DMS 273 (cell line): ENCODE data around the gene TMEM217.
"Not testable (repeated sequence)": the region's sequence is repeated elsewhere in the genome, so short reads cannot be mapped to it uniquely, and the experiment has no call there.

ENCODE experiments used
- DNase-seq: peaks from one replicate; lab custom pipeline; 2025; ENCODE audit not compliant: unreplicated experiment; lab: John Stamatoyannopoulos, UW

The TMEM217 gene

GRCh38 chr6:37257634-37258404 lies at the start of gene TMEM217, which contains the start of gene TBC1D22B:
TMEM217 (minus strand) TSS chr6:37258144; CDS start chr6:37219030, 39,114 bp downstream.
TBC1D22B (plus strand) TSS chr6:37257772; CDS start chr6:37257918, 146 bp downstream.
- DNase-seq, result peak; percentile 97

- not testable (repeated sequence) for DNase-seq
Measured at GRCh38 chr6:37307484-37307883, 49.5 kb upstream of the TMEM217 start.

DNA sequence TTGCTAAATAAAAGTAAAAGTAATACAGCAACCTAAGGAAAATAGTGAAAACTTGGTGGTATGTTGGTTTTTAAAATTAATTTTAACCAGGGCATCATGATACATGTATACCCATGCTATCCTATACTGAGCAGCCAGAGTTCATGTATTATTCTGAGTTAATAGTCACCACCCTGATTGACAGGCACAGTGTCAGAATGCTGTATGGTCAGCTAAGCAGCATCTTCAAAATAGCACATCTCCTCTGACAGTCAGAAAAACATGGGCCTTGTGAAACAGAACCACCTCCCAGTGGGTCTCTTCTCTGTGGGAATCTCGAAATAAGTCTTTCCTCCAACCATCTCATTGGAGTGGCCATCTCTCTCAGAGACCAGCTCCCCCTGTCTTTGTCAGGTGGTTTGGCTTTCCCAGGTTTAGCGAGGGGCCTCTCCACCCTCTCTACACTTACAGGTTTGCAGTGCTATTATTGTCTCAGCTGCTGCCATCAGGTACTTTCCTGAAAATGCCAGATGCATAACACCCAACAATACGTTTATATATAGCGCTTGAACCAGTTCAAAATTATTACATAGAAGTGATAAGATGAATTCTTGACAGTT lies 48.8 kb upstream of the TMEM217 start:
- no peak for DNase-seq

GRCh38 chr6:37305841-37306425 lies 48.0 kb upstream of the TMEM217 start:
- DNase-seq, result no peak

GRCh38 chr6:37304766-37305165 lies 46.8 kb upstream of the TMEM217 start:
- no peak for DNase-seq

DNA sequence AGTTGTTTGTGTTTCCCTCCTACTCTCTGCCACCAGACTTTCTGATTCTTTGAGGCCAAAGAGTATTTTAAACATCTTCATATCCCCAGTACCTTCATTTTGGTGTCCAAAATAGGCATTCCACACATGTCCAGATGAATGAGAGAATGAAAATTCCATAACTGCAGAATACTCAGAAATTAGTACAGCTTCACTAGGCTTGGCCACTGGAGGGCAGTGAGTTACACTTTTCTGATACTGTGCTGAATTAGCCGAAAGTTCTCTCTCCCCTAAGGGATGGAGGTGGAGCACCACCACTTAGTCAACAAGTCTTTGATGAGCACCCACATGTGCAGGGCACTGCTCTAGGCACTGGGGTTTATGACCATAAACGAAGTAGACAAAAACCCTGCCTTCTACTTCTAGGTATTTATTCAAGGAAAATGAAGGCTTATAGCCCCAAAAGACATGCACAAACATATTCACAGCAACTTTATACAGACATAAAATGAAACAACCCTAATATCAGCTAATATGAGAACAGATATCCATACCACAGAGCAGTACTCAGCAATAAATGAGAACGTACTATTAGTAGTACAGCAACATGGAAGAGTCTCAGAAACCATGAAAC lies 46.1 kb upstream of the TMEM217 start:
- peak; percentile 64 for DNase-seq

DNA sequence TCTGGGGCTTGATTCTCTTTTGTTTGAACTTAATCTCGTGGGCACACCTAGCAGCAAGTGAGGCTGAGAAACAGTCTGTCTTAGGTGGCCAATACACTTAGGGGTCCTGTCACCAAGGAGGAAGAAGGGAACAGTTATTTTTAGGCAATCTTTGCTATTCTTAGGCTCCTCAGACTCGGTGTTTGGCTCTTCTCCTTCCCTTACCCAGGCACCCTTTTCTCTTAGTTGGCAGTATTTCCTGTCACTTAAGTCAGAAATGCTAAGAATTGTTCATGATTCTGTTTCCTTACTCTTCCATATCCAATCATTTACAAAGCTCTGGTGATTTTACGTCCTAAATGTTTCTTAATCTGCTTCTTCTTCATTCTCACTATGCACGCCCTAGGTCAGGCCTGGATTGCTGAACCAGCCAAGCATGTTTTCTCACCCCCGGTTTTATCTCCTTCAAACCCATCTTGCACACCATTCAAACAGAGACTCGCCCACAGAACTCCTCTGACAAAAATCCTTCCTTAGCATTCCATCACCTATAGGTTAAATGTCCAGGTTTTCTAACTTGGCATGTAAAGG lies 45.2 kb upstream of the TMEM217 start:
- no peak for DNase-seq

- no peak for DNase-seq
Measured at GRCh38 chr6:37302086-37302686, 44.2 kb upstream of the TMEM217 start.

GRCh38 chr6:37299990-37300389 lies 42.0 kb upstream of the TMEM217 start:
- DNase-seq, result no peak

DNA sequence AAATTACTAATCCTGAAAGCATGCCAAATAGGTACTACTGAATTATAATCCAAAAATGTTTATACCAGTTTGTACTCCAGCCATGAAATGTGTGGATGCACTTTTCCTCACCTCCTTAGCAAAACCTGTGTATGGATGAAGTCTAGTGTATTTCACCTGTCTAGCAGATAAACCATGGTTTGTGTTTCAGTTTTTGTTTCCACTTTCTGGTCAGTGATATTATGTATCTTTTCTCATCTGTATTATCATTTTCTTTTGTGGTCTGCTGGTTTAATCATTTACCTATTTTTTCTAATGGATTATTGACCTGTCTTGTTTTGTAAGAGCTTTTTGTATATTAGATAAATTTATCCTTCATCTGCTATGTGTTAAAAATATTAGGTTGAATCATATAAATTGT lies 41.0 kb upstream of the TMEM217 start:
- no peak for DNase-seq

GRCh38 chr6:37297637-37298036 lies 39.7 kb upstream of the TMEM217 start:
- not testable (repeated sequence) for DNase-seq

DNA sequence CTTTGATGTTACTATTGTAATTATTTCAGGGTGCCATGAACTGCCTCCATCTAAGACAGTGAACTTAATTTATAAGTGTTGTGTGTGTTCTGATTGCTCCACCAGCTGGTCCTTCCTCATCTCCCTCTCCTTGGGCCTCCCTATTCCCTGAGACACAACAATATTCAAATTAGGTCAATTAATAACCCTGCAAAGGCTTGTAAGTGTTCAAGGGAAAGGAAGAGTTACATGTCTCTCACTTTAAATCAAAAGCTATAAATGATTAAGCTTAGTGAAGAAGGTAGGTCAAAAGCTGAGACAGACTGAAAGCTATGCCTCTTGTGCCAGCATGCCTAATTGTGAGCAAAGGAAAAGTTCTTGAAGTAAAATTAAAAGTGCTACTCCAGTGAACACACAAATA lies 35.5 kb upstream of the TMEM217 start:
- DNase-seq, result no peak

GRCh38 chr6:37289931-37290330 lies 32.0 kb upstream of the TMEM217 start:
- DNase-seq, result no peak

- no peak for DNase-seq
Measured at GRCh38 chr6:37288247-37288646, 30.3 kb upstream of the TMEM217 start.

GRCh38 chr6:37287519-37288157 lies 29.7 kb upstream of the TMEM217 start:
- DNase-seq, result no peak

DNA sequence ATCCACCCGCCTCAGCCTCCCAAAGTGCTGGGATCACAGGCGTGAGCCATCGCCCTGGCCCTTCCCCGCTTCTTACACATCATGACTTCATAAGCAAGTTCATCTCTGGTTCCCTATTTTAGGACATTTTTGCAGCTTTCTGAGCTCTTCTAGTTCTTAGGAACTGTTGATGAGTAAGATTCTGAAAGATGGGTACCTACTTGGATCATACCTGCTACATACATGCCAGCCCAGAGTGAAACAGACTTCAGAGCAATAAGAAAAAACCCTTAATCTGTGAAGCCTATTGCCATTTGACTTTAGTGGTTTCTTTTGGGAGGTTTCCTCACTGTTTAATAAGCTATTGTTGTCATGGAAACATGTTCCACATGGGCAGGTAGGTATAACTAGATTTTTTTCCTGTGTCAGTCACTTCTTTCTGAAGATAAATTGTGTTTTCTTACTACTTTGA lies 27.9 kb upstream of the TMEM217 start:
- no peak for DNase-seq

DNA sequence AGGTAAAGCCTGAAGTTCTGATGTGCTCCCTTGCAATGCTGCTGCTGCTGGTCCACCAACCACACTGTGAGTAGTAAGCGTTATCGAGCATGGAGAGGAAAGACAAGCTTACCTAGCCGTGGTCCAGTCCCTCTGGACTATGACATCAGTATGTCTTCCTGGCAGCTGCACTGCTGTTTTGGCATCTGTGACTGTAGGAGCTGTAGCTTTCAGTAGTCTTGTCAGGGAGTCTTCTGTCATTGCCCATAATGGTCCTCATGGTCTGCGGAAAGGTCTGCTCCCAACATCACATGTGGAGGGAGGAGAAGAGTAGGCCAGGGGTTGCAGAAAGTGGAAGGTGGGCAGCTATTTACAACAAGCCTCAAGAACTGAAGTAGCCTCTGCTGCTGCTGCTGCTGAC lies 26.8 kb upstream of the TMEM217 start:
- no peak for DNase-seq

- DNase-seq, result no peak
Measured at GRCh38 chr6:37283671-37284151, 25.8 kb upstream of the TMEM217 start.

- DNase-seq, result peak; percentile 23
Measured at GRCh38 chr6:37283268-37283667, 25.3 kb upstream of the TMEM217 start.

DNA sequence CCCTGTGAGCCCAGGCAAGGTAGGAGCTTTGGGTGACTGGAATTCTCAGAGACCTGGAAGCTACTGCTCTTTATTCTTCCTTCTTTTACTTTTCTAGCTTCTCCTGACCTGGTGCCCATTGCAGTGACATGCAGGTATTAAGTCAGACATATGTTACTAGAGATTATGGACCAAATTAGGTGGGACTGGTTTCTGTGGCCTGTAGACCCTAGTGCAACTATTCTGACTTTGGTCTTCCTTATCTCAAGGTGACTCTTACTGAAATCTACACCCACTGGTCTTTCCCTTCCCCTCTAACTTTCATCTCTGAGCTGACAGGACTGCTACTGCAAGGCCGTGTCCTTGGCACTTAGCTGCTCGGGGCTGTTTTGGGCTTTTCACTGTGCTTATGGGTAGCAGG lies 24.4 kb upstream of the TMEM217 start:
- DNase-seq, result no peak
